HCT116 (cell line): ENCODE data around the gene KIF21B. TPM values are rescaled to one million over a fixed set of nuclear protein-coding genes. Genes with fewer than 3 reads are reported as not detected.

Experiments
- ATAC-seq: fragments of 200-7000 bp; cut with Tn5 transposase; 2 replicates; pipeline ENCODE4 v1.9.1; 2020; ENCODE audit warnings: mild to moderate bottlenecking, moderate library complexity
- BruUV-seq: library from RNA; stranded (reverse); fragments of 400-500 nt; replicated peaks from 2 replicates; lab custom pipeline; 2021; lab: Mats Ljungman, UMichigan
- CTCF ChIA-PET: fragments of 300-600 bp; sonication (Branson Sonifier 250); formaldehyde crosslinking; loops from one replicate; lab custom pipeline; 2021; ENCODE audit warnings: antibody characterized with exemption; lab: Charles Lee
- POLR2A ChIA-PET: fragments of 300-600, 350-600 bp; sonication (Branson Sonifier 250); formaldehyde crosslinking; loops from one replicate; lab custom pipeline; 2021; ENCODE audit warnings: antibody characterized with exemption; lab: Charles Lee
- RAD21 ChIA-PET, 2 experiments: fragments of 300-600 bp; sonication (Branson Sonifier 250); formaldehyde crosslinking; loops; one replicate each; lab custom pipeline; 2023; ENCODE audit warnings: low total read pairs in 2 of 2; ENCODE audit not compliant: uncharacterized antibody in 2 of 2, unreplicated experiment in 2 of 2, low non-redundant PET in 1 of 2; lab: Charles Lee
- DNase-seq: peaks from one replicate; pipeline ENCODE4 v3.0.0-alpha.2; 2010; ENCODE audit warnings: low read depth, low spot score
- H2AFZ ChIP-seq: fragments of 200-600 bp; shearing (Covaris generic), sonication (generic); 2 replicates; pipeline ENCODE4 v1.6.1; 2017; ENCODE audit warnings: low read depth, mixed run types, mixed read lengths, antibody characterized with exemption, low read length; ENCODE audit not compliant: poor library complexity, severe bottlenecking
- H3K27ac ChIP-seq: 2 replicates; pipeline ENCODE4 v1.5.1; 2012; ENCODE audit warnings: low read depth, low read length
- H3K27me3 ChIP-seq: fragments of 200-600 bp; sonication (generic); 2 replicates; pipeline ENCODE4 v1.6.1; 2016; ENCODE audit warnings: mixed run types, low read length, mixed read lengths; ENCODE audit not compliant: insufficient read depth
- H3K36me3 ChIP-seq, 2 experiments: fragments of 200-500 bp in 1 of 2; fragments of 200-600 bp in 1 of 2; sonication (Bioruptor generic) in 1 of 2; sonication (generic) in 1 of 2; 2 replicates each; pipeline versions ENCODE4 v1.5.1 to v1.6.1; 2014 to 2016; ENCODE audit warnings: low read length in 2 of 2, inconsistent platforms in 1 of 2, mixed read lengths in 1 of 2, mixed run types in 1 of 2; ENCODE audit not compliant: insufficient read depth in 2 of 2, control insufficient read depth in 1 of 2
- H3K4me1 ChIP-seq, 2 experiments: fragments of 200-600 bp in 1 of 2; sonication (generic) in 1 of 2; 2 replicates each; pipeline versions ENCODE4 v1.5.1 to v1.6.1; 2012 to 2017; ENCODE audit warnings: low read length in 2 of 2, inconsistent platforms in 1 of 2, mild to moderate bottlenecking in 1 of 2, mixed read lengths in 1 of 2, mixed run types in 1 of 2, moderate library complexity in 1 of 2; ENCODE audit not compliant: insufficient read depth in 2 of 2, control insufficient read depth in 1 of 2
- H3K4me2 ChIP-seq: fragments of 200-600 bp; sonication (generic); 2 replicates; pipeline ENCODE4 v1.6.1; 2017; ENCODE audit warnings: mixed run types, low read length, mixed read lengths
- H3K4me3 ChIP-seq, 2 experiments: fragments of 200-600 bp in 1 of 2; sonication (generic) in 1 of 2; replicated peaks in 1 of 2; 2 replicates each; pipeline ENCODE4 v1.5.1; 2011 to 2016; ENCODE audit warnings: low read length in 2 of 2, control low read depth in 1 of 2, low read depth in 1 of 2, mild to moderate bottlenecking in 1 of 2, mixed read lengths in 1 of 2, mixed run types in 1 of 2
- H3K79me2 ChIP-seq: fragments of 200-600 bp; sonication (generic); 2 replicates; pipeline ENCODE4 v1.6.1; 2017; ENCODE audit warnings: mild to moderate bottlenecking, mixed run types, low read length, moderate library complexity, mixed read lengths; ENCODE audit not compliant: insufficient read depth
- H3K9ac ChIP-seq: fragments of 200-600 bp; sonication (generic); 2 replicates; pipeline ENCODE4 v1.6.1; 2016; ENCODE audit warnings: low read length, mixed read lengths
- H3K9me2 ChIP-seq: fragments of 200-600 bp; sonication (generic), shearing (Covaris generic); 2 replicates; pipeline ENCODE4 v1.6.1; 2017; ENCODE audit warnings: mixed run types, mild to moderate bottlenecking, moderate library complexity; ENCODE audit not compliant: insufficient read depth
- H3K9me3 ChIP-seq, 2 experiments: fragments of 200-500 bp in 1 of 2; fragments of 200-600 bp in 1 of 2; sonication (Bioruptor generic) in 1 of 2; sonication (generic) in 1 of 2; 2 replicates each; pipeline ENCODE4 v1.6.1; 2014 to 2017; ENCODE audit warnings: low read length in 2 of 2, mixed read lengths in 2 of 2, inconsistent platforms in 1 of 2, low read depth in 1 of 2, mild to moderate bottlenecking in 1 of 2, mixed run types in 1 of 2, moderate library complexity in 1 of 2; ENCODE audit not compliant: control insufficient read depth in 1 of 2, insufficient read depth in 1 of 2
- H4K20me1 ChIP-seq: fragments of 200-600 bp; sonication (generic), shearing (Covaris generic); 2 replicates; pipeline ENCODE4 v1.6.1; 2017; ENCODE audit warnings: mixed run types, mild to moderate bottlenecking, moderate library complexity; ENCODE audit not compliant: insufficient read depth
- CBX3 ChIP-seq: IDR thresholded peaks from 2 replicates; pipeline ENCODE4 v1.6.1; 2012; ENCODE audit warnings: low read depth
- CEBPB ChIP-seq: IDR thresholded peaks from 2 replicates; pipeline ENCODE4 v1.6.1; 2012; ENCODE audit warnings: low read depth
- ELF1 ChIP-seq: IDR thresholded peaks from 2 replicates; pipeline ENCODE4 v1.6.1; 2012; ENCODE audit warnings: low read depth, borderline replicate concordance
- FOSL1 ChIP-seq: IDR thresholded peaks from 2 replicates; pipeline ENCODE4 v1.6.1; 2012; ENCODE audit warnings: low read depth
- JUND ChIP-seq: IDR thresholded peaks from 2 replicates; pipeline ENCODE4 v1.6.1; 2012
- POLR2A ChIP-seq: IDR thresholded peaks from 2 replicates; pipeline ENCODE4 v1.7.0; 2011; ENCODE audit warnings: borderline replicate concordance; ENCODE audit not compliant: insufficient read depth, insufficient read length; ENCODE audit errors: extremely low read depth
- RAD21 ChIP-seq: IDR thresholded peaks from 2 replicates; pipeline ENCODE4 v1.6.1; 2012; ENCODE audit warnings: low read depth, mild to moderate bottlenecking
- SIN3A ChIP-seq: IDR thresholded peaks from 2 replicates; pipeline ENCODE4 v1.6.1; 2012; ENCODE audit warnings: low read depth
- SRF ChIP-seq: IDR thresholded peaks from 2 replicates; pipeline ENCODE4 v1.6.1; 2012; ENCODE audit warnings: low read depth
- intact Hi-C: fragments of 100-400 bp; cut with micrococcal nuclease; formaldehyde crosslinking; loops from 2 replicates; pipeline ENCODE4 v1.10.0; 2022
- total RNA-seq: library from RNA; stranded (reverse); gene quantifications from one replicate; pipeline ENCODE4 v1.2.1, GENCODE V29; 2021; ENCODE audit not compliant: unreplicated experiment
- TF ChIP-seq, protein P1 (sequence below): IDR thresholded peaks from 2 replicates; pipeline ENCODE4 v1.6.1; 2011; ENCODE audit warnings: mild to moderate bottlenecking, low read length, moderate library complexity; ENCODE audit not compliant: insufficient replicate concordance; ENCODE audit errors: extremely low read depth
- TF ChIP-seq, protein P2 (sequence below): IDR thresholded peaks from 2 replicates; pipeline ENCODE4 v1.6.1; 2012

Gene KIF21B
- total RNA-seq, 1 experiment from 2014 or later = 6.1 TPM

DNA sequence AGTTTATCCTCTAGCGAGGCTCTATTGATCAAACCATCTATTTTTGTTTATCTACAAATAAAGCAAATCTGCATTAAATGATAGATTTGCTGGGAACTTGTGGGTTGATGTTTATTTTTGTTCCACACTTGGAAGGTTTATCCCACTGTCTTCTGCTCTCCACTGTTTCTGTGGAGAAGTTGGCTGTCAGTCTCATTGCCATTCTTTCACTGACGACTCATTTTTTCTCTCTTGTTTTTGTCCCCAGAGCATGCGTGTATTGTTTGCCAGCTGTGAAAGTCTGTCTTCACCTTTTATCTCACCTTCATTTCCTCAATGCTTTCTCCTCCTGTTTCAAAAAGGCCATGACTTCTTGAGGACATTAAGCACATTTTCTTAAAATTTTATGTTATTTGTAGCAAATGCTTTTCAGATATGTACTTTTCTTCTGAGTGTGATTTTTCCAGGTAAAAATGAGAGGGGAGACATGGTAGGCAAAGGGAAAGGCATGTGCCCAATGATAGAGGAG, 76.4 kb downstream of the KIF21B start:
- no peak overlapping the region for H3K4me3 ChIP-seq
- H3K27me3 ChIP-seq = no peaks in the 10 kb centered on the region
- DNase-seq (peak; percentile 2), ATAC-seq (no peak)
- POLR2A ChIA-PET = no interaction called here
- H3K9me2 ChIP-seq = no peaks in the 10 kb centered on the region
- CTCF ChIA-PET = no interaction called here
- no peak for TF ChIP-seq CEBPB
- TF ChIP-seq CBX3 = peak; percentile 89; the same call in 1 of the 2 replicates
- TF ChIP-seq RAD21 = 0 out of 2 replicates have a peak, but pooled peaks have one; percentile 2
- no peak for TF ChIP-seq FOSL1
- TF ChIP-seq, protein P1, sequence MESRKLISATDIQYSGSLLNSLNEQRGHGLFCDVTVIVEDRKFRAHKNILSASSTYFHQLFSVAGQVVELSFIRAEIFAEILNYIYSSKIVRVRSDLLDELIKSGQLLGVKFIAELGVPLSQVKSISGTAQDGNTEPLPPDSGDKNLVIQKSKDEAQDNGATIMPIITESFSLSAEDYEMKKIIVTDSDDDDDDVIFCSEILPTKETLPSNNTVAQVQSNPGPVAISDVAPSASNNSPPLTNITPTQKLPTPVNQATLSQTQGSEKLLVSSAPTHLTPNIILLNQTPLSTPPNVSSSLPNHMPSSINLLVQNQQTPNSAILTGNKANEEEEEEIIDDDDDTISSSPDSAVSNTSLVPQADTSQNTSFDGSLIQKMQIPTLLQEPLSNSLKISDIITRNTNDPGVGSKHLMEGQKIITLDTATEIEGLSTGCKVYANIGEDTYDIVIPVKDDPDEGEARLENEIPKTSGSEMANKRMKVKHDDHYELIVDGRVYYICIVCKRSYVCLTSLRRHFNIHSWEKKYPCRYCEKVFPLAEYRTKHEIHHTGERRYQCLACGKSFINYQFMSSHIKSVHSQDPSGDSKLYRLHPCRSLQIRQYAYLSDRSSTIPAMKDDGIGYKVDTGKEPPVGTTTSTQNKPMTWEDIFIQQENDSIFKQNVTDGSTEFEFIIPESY = no peak
- H3K9me3 ChIP-seq = peaks cover 0 to 11% of the 10 kb centered on the region in 2 experiments; a peak in 2 of 4 replicates
- H3K4me2 ChIP-seq = no peak overlapping the region
- no peaks in the 10 kb centered on the region for H3K36me3 ChIP-seq
- no peak overlapping the region for H3K27ac ChIP-seq
- no TSS peak for BruUV-seq
- no peaks in the 10 kb centered on the region for H3K79me2 ChIP-seq
- no peak overlapping the region for H2AFZ ChIP-seq
- intact Hi-C loops = no loop called here
- H3K9ac ChIP-seq = no peak overlapping the region
- H3K4me1 ChIP-seq = no peaks in the 10 kb centered on the region
- RAD21 ChIA-PET = no interaction called here
- no peaks in the 10 kb centered on the region for H4K20me1 ChIP-seq

DNA sequence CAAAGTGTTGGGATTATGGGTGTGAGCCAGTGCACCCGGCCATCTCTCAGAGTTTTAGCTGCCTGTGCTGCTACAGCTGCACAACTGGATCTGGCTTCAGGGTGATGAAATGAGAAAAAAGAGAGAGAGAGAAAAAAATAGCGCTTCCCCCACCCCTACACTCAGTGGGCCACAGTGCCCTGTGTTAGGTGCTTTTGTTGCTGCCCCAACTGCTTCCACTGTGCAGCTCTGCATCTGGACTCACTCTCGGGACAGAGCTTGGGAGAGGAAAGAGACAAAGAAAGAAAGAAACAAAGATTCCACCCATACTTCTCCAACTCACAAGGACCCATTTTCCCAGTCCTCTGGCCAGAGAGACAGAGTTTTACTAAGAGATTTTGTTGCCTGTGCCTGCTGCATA, 78.4 kb downstream of the KIF21B start:
- no peaks in the 10 kb centered on the region for H3K79me2 ChIP-seq
- no peaks in the 10 kb centered on the region for H3K27me3 ChIP-seq
- no peak for ATAC-seq
- H3K9me3 ChIP-seq = peaks cover 0 to 11% of the 10 kb centered on the region in 2 experiments; a peak in 2 of 4 replicates
- POLR2A ChIA-PET = interaction anchor here (0.6 kb wide), 1 partner anchor 982 kb away, joined by 4 read pairs; no protein-coding TSS in a partner anchor
- RAD21 ChIA-PET = no interaction called here
- H3K27ac ChIP-seq = no peak overlapping the region
- H3K36me3 ChIP-seq = no peaks in the 10 kb centered on the region
- no peak for DNase-seq
- H4K20me1 ChIP-seq = no peaks in the 10 kb centered on the region
- H3K9ac ChIP-seq = no peak overlapping the region
- no peak overlapping the region for H3K4me3 ChIP-seq
- no TSS peak for BruUV-seq
- H3K4me1 ChIP-seq = no peaks in the 10 kb centered on the region
- TF ChIP-seq ELF1 (no peak), SIN3A (no peak), SRF (no peak), POLR2A (no peak), JUND (no peak)
- TF ChIP-seq, protein P2, sequence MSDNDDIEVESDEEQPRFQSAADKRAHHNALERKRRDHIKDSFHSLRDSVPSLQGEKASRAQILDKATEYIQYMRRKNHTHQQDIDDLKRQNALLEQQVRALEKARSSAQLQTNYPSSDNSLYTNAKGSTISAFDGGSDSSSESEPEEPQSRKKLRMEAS = no peak
- intact Hi-C loops = no loop called here
- H3K9me2 ChIP-seq = no peaks in the 10 kb centered on the region
- H2AFZ ChIP-seq = no peak overlapping the region
- no peak overlapping the region for H3K4me2 ChIP-seq
- CTCF ChIA-PET = no interaction called here
